ENCODE results near the gene TUBB2B. TPM values are rescaled to one million over a fixed set of nuclear protein-coding genes. Genes with fewer than 3 reads are reported as not detected.

Gene TUBB2B
- total and polyA plus RNA-seq, 2 donors (not counting 1 experiment from before 2014, with no cell fraction given): 14.7 TPM; not detected in 1

DNA sequence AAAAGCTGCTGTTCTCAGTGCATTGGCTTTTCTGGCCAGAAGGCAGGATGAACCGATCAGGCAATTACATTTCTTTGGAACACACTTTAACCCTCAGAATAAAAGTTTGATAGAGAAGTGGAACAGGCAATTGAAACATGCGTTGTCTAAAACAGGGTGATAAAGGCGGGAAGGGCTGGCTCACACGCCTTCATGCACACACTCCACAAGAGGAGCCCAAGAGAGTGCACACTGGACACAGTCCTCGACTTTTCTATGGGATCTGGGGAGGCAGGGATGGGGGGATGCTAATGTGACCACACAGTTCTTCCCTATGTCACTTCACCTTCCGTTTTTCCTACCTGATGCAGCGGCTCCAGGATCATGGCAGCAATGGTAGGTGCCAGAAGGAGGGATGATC lies 39.2 kb downstream of the TUBB2B start:
- peaks cover 18% of the 10 kb centered on the region for H3K27me3 Mint-ChIP-seq
- CTCF ChIA-PET: interaction anchor here (0.6 kb wide), 1 partner anchor 80 kb away, joined by 3 read pairs; no protein-coding TSS in a partner anchor

DNA sequence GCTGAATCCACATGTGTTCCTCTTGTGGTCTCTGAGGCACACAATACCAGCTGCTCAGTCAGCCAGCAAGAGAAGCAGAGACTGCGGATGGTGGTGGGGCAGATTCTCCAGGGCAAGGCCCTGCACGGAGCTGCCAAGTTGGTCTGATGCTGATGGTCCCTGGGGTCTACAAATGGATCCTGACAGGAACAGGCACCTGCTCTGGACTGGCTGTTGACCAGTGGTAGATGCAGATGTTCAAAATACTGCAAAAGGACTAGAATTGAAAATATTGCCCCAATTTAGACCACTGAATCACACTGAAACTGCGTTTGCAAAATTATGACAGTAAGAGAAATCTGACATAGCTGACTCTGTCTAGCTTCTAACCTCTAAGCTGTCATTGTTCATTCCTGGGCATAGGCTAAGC lies 40.5 kb downstream of the TUBB2B start:
- Histone ChIP-seq H2AFZ (ENCODE audit: insufficient read depth, low read depth, low read length, poor library complexity, severe bottlenecking) (no peak overlapping the region), H3K79me2 (ENCODE audit: control insufficient read depth, insufficient read depth, low read length) (no peaks in the 10 kb centered on the region), H3K9ac (ENCODE audit: low read length) (no peak overlapping the region), H3K27me3 (replicated peaks in 1 of 4; ENCODE audit: control extremely low read depth in 1 of 4, control insufficient read depth in 3 of 4, insufficient read depth in 4 of 4, low read length in 3 of 4) (peaks cover 0 to 10% (median 0%) of the 10 kb centered on the region in 4 experiments), H4K20me1 (ENCODE audit: control insufficient read depth, insufficient read depth, low read length, poor library complexity, severe bottlenecking) (no peaks in the 10 kb centered on the region), H3K4me1 (ENCODE audit: control insufficient read depth in 2 of 2, insufficient read depth in 2 of 2, low read length in 2 of 2) (no peaks in the 10 kb centered on the region), H3K9me3 (ENCODE audit: control extremely low read depth in 1 of 3, control insufficient read depth in 2 of 3, insufficient read depth in 1 of 3, low read length in 2 of 3) (no peaks in the 10 kb centered on the region), H3K4me2 (replicated peaks; ENCODE audit: low read depth, low read length, poor library complexity, severe bottlenecking) (no peak overlapping the region), H3K36me3 (replicated peaks in 1 of 2; ENCODE audit: control extremely low read depth in 1 of 2, control insufficient read depth in 1 of 2, extremely low read depth in 1 of 2, insufficient read depth in 2 of 2, low read length in 1 of 2) (no peaks in the 10 kb centered on the region), H3K4me3 (ENCODE audit: control extremely low read depth in 1 of 5, extremely low read depth in 1 of 5, insufficient read depth in 1 of 5, low read depth in 2 of 5, low read length in 4 of 5) (no peak overlapping the region), H3K27ac (ENCODE audit: low read length in 2 of 2) (no peak overlapping the region)
- H3K4me1 Mint-ChIP-seq: no peaks in the 10 kb centered on the region
- H3K9me3 Mint-ChIP-seq (ENCODE audit: insufficient read depth): no peaks in the 10 kb centered on the region
- no peak for ATAC-seq (ENCODE audit: low read depth)
- POLR2A ChIA-PET: no interaction called here
- H3K27ac Mint-ChIP-seq: no peak overlapping the region
- CTCF ChIA-PET: no interaction called here
- intact Hi-C loops (cut with micrococcal nuclease): no loop called here
- TF ChIP-seq EZH2 (IDR thresholded peaks at IDR 0.05; ENCODE audit: borderline replicate concordance, insufficient read depth, low read depth, low read length, poor library complexity, severe bottlenecking): no peak
- TF ChIP-seq, protein P1, sequence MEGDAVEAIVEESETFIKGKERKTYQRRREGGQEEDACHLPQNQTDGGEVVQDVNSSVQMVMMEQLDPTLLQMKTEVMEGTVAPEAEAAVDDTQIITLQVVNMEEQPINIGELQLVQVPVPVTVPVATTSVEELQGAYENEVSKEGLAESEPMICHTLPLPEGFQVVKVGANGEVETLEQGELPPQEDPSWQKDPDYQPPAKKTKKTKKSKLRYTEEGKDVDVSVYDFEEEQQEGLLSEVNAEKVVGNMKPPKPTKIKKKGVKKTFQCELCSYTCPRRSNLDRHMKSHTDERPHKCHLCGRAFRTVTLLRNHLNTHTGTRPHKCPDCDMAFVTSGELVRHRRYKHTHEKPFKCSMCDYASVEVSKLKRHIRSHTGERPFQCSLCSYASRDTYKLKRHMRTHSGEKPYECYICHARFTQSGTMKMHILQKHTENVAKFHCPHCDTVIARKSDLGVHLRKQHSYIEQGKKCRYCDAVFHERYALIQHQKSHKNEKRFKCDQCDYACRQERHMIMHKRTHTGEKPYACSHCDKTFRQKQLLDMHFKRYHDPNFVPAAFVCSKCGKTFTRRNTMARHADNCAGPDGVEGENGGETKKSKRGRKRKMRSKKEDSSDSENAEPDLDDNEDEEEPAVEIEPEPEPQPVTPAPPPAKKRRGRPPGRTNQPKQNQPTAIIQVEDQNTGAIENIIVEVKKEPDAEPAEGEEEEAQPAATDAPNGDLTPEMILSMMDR (IDR thresholded peaks at IDR 0.05): no peak
- 81% methylated on average over 2 of the region's 3 CpGs for WGBS (ENCODE audit: insufficient coverage)
- H3K4me3 Mint-ChIP-seq: no peak overlapping the region
- DNase-seq: no peak
- peaks cover 18% of the 10 kb centered on the region for H3K27me3 Mint-ChIP-seq

More for the DNA sequence above, 39.2 kb downstream of the TUBB2B start:
- Histone ChIP-seq H3K9ac (ENCODE audit: low read length) (no peak overlapping the region), H3K27me3 (replicated peaks in 1 of 4; ENCODE audit: control extremely low read depth in 1 of 4, control insufficient read depth in 3 of 4, insufficient read depth in 4 of 4, low read length in 3 of 4) (peaks cover 0 to 10% (median 0%) of the 10 kb centered on the region in 4 experiments), H3K4me3 (ENCODE audit: control extremely low read depth in 1 of 5, extremely low read depth in 1 of 5, insufficient read depth in 1 of 5, low read depth in 2 of 5, low read length in 4 of 5) (no peak overlapping the region), H3K27ac (ENCODE audit: low read length in 2 of 2) (no peak overlapping the region), H2AFZ (ENCODE audit: insufficient read depth, low read depth, low read length, poor library complexity, severe bottlenecking) (no peak overlapping the region), H3K79me2 (ENCODE audit: control insufficient read depth, insufficient read depth, low read length) (no peaks in the 10 kb centered on the region), H3K4me1 (ENCODE audit: control insufficient read depth in 2 of 2, insufficient read depth in 2 of 2, low read length in 2 of 2) (no peaks in the 10 kb centered on the region), H3K9me3 (ENCODE audit: control extremely low read depth in 1 of 3, control insufficient read depth in 2 of 3, insufficient read depth in 1 of 3, low read length in 2 of 3) (no peaks in the 10 kb centered on the region), H4K20me1 (ENCODE audit: control insufficient read depth, insufficient read depth, low read length, poor library complexity, severe bottlenecking) (no peaks in the 10 kb centered on the region), H3K36me3 (replicated peaks in 1 of 2; ENCODE audit: control extremely low read depth in 1 of 2, control insufficient read depth in 1 of 2, extremely low read depth in 1 of 2, insufficient read depth in 2 of 2, low read length in 1 of 2) (no peaks in the 10 kb centered on the region), H3K4me2 (replicated peaks; ENCODE audit: low read depth, low read length, poor library complexity, severe bottlenecking) (no peak overlapping the region)
- no peak for ATAC-seq (ENCODE audit: low read depth)
- no peak overlapping the region for H3K27ac Mint-ChIP-seq
- no peak overlapping the region for H3K4me3 Mint-ChIP-seq
- H3K9me3 Mint-ChIP-seq (ENCODE audit: insufficient read depth): no peaks in the 10 kb centered on the region
- no peak for DNase-seq
- intact Hi-C loops (cut with micrococcal nuclease): no loop called here
- POLR2A ChIA-PET: no interaction called here
- no peaks in the 10 kb centered on the region for H3K4me1 Mint-ChIP-seq
- 100% methylated on average over 1 of the region's 7 CpGs for WGBS (ENCODE audit: insufficient coverage)
- no peak for TF ChIP-seq EZH2 (IDR thresholded peaks at IDR 0.05; ENCODE audit: borderline replicate concordance, insufficient read depth, low read depth, low read length, poor library complexity, severe bottlenecking)
- TF ChIP-seq, protein P1 (IDR thresholded peaks at IDR 0.05): no peak
